Activated CD4-positive, alpha-beta T cell treated with anti-CD3 and anti-CD28 coated beads for 36 hours (primary cell): ENCODE measurements around the gene MYBPH. TPM values are rescaled to one million over a fixed set of nuclear protein-coding genes. Genes with fewer than 3 reads are reported as not detected.

Experiments used
- ATAC-seq: fragments of 200-7000 bp; cut with Tn5 transposase; one replicate; pipeline ENCODE4 v1.10.0; 2021; ENCODE audit warnings: mild to moderate bottlenecking, moderate library complexity
- CTCF ChIA-PET: fragments of 350-600 bp; sonication (Branson Sonifier 250); formaldehyde crosslinking; loops from one replicate; lab custom pipeline; 2021; ENCODE audit warnings: antibody characterized with exemption; lab: Charles Lee
- POLR2A ChIA-PET: fragments of 350-600 bp; sonication (Branson Sonifier 250); formaldehyde crosslinking; loops from one replicate; lab custom pipeline; 2021; ENCODE audit warnings: antibody characterized with exemption, inconsistent platforms; lab: Charles Lee
- DNase-seq: peaks from one replicate; pipeline ENCODE4 v3.0.0-alpha.2; 2020
- H3K27ac Mint-ChIP-seq: one replicate; pipeline ENCODE4 v1.8.0; 2021; ENCODE audit warnings: mixed read lengths
- H3K27me3 Mint-ChIP-seq: one replicate; pipeline ENCODE4 v1.8.0; 2021; ENCODE audit warnings: mixed read lengths
- H3K36me3 Mint-ChIP-seq: one replicate; pipeline ENCODE4 v1.8.0; 2021; ENCODE audit warnings: low read depth, mixed read lengths
- H3K4me1 Mint-ChIP-seq: one replicate; pipeline ENCODE4 v1.8.0; 2021; ENCODE audit warnings: mixed read lengths
- H3K4me3 Mint-ChIP-seq: one replicate; pipeline ENCODE4 v1.8.0; 2021; ENCODE audit warnings: mild to moderate bottlenecking, moderate library complexity, mixed read lengths
- H3K9me3 Mint-ChIP-seq: one replicate; pipeline ENCODE4 v1.8.0; 2021; ENCODE audit warnings: low read depth, mixed read lengths
- intact Hi-C, 2 experiments: fragments of 100-400 bp; cut with DNase I in 1 of 2; cut with micrococcal nuclease in 1 of 2; formaldehyde crosslinking; loops; one replicate each; pipeline versions ENCODE4 v1.14.2 to v1.15.1; 2022 to 2024; cut with DNase I, micrococcal nuclease
- total RNA-seq, 2 experiments: library from RNA; stranded (reverse); gene quantifications; one replicate each; pipeline ENCODE4 v1.2.3, GENCODE V29; 2021

Gene MYBPH
- total RNA-seq, 2 experiments from 2014 or later = not detected

DNA sequence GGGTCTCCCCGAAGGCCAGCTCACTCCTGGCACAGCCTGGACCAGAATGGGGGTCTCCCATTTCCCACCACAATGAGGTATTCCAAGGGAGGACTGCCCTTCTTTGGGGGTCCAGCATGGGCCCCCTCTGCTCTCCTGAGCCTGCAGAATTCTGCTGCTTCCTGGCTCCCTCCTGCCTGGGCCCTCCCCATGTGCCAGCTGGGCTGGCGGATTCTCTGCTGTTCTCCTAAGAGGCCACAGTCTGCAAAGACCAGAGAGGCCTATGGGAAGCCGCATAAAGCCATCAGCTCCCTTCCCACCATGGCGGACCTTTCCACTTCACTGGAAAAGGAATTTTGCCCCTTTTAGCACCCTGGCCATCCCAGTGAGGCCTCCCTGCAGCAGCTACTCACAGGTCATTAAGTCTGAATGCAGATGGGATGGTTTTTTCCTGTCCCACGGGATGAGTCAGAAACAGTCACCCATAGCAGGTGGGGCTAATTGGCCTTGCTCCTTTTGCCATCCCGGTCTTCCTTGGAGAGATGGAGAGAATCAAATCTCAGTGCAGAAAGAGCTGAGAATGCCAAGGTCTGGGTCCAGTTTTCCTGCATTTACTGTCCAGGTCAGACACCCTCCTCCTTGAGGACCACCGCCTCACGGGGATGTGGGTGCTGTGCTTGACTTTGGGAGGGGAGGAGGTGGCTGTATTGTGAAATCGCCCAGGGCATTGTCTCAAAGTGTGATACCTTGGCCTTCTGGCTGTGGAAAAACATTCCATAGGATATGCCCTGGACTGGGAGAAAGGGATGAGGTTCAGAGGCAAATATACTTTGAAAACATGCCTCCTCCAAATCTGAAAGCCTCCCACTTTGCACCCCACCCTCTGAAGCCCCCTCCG, 23.2 kb downstream of the MYBPH start:
- CTCF ChIA-PET = interaction anchor here (1.5 kb wide), 1 partner anchor 19 kb away, joined by 8 read pairs; no protein-coding TSS in a partner anchor
- POLR2A ChIA-PET = no interaction called here

GRCh38 chr1:203151362-203152157, 24.1 kb downstream of the MYBPH start:
- Mint-ChIP-seq H3K27ac (no peak overlapping the region), H3K27me3 (no peaks in the 10 kb centered on the region), H3K36me3 (no peaks in the 10 kb centered on the region), H3K9me3 (no peaks in the 10 kb centered on the region), H3K4me3 (no peak overlapping the region), H3K4me1 (no peaks in the 10 kb centered on the region)
- ChIA-PET CTCF (interaction anchor here (1.5 kb wide), 1 partner anchor 20 kb away, joined by 8 read pairs; no protein-coding TSS in a partner anchor), POLR2A (no interaction called here)
- intact Hi-C loops = no loop called here
- no peak for DNase-seq
- no peak for ATAC-seq

More for the DNA sequence above, 23.2 kb downstream of the MYBPH start:
- Mint-ChIP-seq H3K27ac (no peak overlapping the region), H3K27me3 (no peaks in the 10 kb centered on the region), H3K4me3 (no peak overlapping the region), H3K4me1 (no peaks in the 10 kb centered on the region), H3K9me3 (no peaks in the 10 kb centered on the region), H3K36me3 (no peaks in the 10 kb centered on the region)
- intact Hi-C loops = no loop called here
- ATAC-seq (no peak), DNase-seq (no peak)

GRCh38 chr1:203150511-203151297, 24.9 kb downstream of the MYBPH start:
- POLR2A ChIA-PET = no interaction called here
- no peak overlapping the region for H3K27ac Mint-ChIP-seq
- no peak for ATAC-seq

DNA sequence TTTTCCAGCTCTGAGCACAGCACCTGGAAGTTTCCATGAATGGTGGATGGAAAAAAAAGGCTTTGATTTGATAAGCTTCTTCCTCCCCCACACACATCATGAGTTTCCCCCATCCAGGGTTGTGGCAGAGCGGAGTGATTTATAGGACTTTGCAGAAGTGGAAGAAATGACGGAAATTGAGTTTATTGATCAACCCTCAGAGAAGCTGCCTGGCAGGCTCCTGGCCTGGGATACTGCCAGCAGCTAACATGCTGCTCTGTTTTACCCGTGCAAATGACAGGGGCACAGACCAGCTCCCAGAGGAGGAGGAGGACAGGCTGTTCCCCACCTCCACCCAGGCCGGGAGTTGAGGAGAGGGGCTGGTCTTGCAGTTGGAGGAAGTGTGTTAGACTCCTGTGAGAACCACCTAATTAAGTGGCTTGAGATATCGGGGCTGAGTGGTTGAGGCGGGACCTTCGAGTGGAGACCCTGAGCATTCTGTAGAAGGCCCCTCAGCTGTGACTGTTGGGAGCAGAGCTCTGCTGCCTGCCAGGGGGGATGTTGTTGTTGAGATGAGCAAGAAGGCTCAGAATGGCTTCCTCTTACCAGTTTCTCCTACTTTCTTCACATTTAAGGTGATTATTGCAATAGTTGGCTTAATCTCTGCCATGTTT, 26.3 kb downstream of the MYBPH start:
- CTCF ChIA-PET = interaction anchor here (0.6 to 1.5 kb wide), 5 partner anchors 15 to 1587 kb away, joined by 3 to 9 read pairs (median 4); no protein-coding TSS in a partner anchor
- no peak overlapping the region for H3K27ac Mint-ChIP-seq

More at GRCh38 chr1:203150511-203151297, 24.9 kb downstream of the MYBPH start:
- intact Hi-C loops = no loop called here
- DNase-seq = no peak
- no peaks in the 10 kb centered on the region for H3K4me1 Mint-ChIP-seq
- CTCF ChIA-PET = interaction anchor here (0.8 to 1.5 kb wide), 2 partner anchors 21 to 34 kb away, joined by 3 to 8 read pairs; no protein-coding TSS in a partner anchor
- H3K36me3 Mint-ChIP-seq = no peaks in the 10 kb centered on the region
- H3K27me3 Mint-ChIP-seq = no peaks in the 10 kb centered on the region
- H3K4me3 Mint-ChIP-seq = no peak overlapping the region
- no peaks in the 10 kb centered on the region for H3K9me3 Mint-ChIP-seq

GRCh38 chr1:203148579-203148978, 27.0 kb downstream of the MYBPH start:
- CTCF ChIA-PET = interaction anchor here (0.6 to 1.5 kb wide), 6 partner anchors 14 to 1588 kb away, joined by 3 to 9 read pairs (median 4); no protein-coding TSS in a partner anchor
- intact Hi-C loops = no loop called here

More for the DNA sequence above, 26.3 kb downstream of the MYBPH start:
- DNase-seq = no peak
- Mint-ChIP-seq H3K27me3 (no peaks in the 10 kb centered on the region), H3K4me3 (no peak overlapping the region), H3K36me3 (no peaks in the 10 kb centered on the region), H3K4me1 (no peaks in the 10 kb centered on the region), H3K9me3 (no peaks in the 10 kb centered on the region)
- POLR2A ChIA-PET = interaction anchor here (0.7 kb wide), 1 partner anchor 878 kb away, joined by 3 read pairs; no protein-coding TSS in a partner anchor
- ATAC-seq = no peak
- intact Hi-C loops = no loop called here

DNA sequence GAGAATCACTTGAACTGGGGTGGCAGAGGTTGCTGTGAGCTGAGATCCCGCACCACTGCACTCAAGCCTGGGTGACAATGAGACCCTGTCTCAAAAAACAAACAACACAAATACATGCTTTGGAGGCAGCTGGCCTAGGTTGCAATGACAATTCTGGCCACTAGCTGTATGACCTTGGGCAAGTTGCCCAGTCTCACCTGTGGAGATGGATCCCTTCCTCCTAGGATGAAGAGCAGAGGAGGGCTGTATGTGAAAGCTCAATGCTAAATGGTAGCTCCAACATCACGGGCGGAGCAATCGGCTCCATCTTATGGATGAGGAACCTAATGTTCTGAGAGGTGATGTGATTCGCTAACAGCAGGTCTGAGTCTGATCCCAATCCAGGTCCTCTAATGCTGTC, 27.5 kb downstream of the MYBPH start:
- Mint-ChIP-seq H3K4me1 (no peaks in the 10 kb centered on the region), H3K9me3 (peaks cover 2% of the 10 kb centered on the region), H3K36me3 (no peaks in the 10 kb centered on the region), H3K4me3 (no peak overlapping the region), H3K27me3 (no peaks in the 10 kb centered on the region), H3K27ac (no peak overlapping the region)
- intact Hi-C loops = no loop called here
- POLR2A ChIA-PET = no interaction called here
- ATAC-seq (no peak), DNase-seq (no peak)
- CTCF ChIA-PET = interaction anchor here (0.7 to 1.5 kb wide), 9 partner anchors 14 to 1789 kb away, joined by 3 to 9 read pairs (median 4); no protein-coding TSS in a partner anchor

More at GRCh38 chr1:203148579-203148978, 27.0 kb downstream of the MYBPH start:
- ATAC-seq (no peak), DNase-seq (no peak)
- no peaks in the 10 kb centered on the region for H3K27me3 Mint-ChIP-seq
- no peaks in the 10 kb centered on the region for H3K4me1 Mint-ChIP-seq
- no peak overlapping the region for H3K4me3 Mint-ChIP-seq
- H3K36me3 Mint-ChIP-seq = no peaks in the 10 kb centered on the region
- peaks cover under 1% of the 10 kb centered on the region for H3K9me3 Mint-ChIP-seq
- H3K27ac Mint-ChIP-seq = no peak overlapping the region
- POLR2A ChIA-PET = interaction anchor here (0.7 kb wide), 1 partner anchor 879 kb away, joined by 3 read pairs; no protein-coding TSS in a partner anchor

DNA sequence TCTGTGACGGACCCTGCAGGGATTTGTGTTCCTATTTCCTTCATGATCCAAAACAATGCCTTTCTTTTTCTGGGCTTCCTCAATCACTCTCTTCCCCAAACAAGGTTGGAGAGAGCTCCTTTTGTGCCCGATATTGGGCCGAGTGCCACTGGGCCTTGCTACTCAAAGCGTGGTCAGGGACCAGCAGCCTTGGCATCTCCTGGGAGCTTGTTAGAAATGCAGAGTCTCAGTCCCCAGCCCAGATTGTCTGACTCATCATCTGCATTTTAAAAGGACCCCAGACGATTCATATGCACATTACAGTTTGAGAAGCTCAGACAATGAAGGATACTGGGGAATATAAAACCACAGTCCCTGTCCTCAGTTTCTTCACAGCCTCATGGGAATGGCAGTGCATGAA, 28.2 kb downstream of the MYBPH start:
- no peaks in the 10 kb centered on the region for H3K4me1 Mint-ChIP-seq
- H3K36me3 Mint-ChIP-seq = no peaks in the 10 kb centered on the region
- intact Hi-C loops = no loop called here
- H3K27me3 Mint-ChIP-seq = no peaks in the 10 kb centered on the region
- no peak overlapping the region for H3K27ac Mint-ChIP-seq
- no peak for DNase-seq
- H3K4me3 Mint-ChIP-seq = no peak overlapping the region
- ChIA-PET POLR2A (no interaction called here), CTCF (interaction anchor here (0.6 to 1.4 kb wide), 7 partner anchors 17 to 232 kb away, joined by 3 to 7 read pairs (median 4); no protein-coding TSS in a partner anchor)
- ATAC-seq = no peak
- peaks cover 2% of the 10 kb centered on the region for H3K9me3 Mint-ChIP-seq

DNA sequence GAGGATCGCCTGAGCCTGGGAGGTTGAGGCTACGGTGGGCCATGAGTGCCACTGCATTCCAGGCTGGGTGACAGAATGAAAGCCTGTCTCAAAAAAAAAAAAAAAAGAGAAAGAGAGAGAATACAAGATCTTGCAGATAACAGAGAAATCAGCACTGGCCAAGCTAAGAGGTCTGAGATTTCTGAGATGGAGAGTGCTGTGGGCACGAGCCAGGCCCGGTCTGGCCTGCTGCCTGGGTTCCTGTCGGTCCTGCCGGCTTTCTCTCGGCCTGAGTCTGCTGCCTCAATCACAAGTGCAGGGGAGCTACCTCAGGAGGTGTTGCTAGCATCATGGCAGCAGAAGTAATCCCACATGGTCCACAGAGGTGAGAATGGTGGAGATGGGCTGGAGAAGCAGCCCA, 29.1 kb downstream of the MYBPH start:
- H3K27me3 Mint-ChIP-seq = no peaks in the 10 kb centered on the region
- no peaks in the 10 kb centered on the region for H3K36me3 Mint-ChIP-seq
- CTCF ChIA-PET = interaction anchor here (0.6 to 1.3 kb wide), 2 partner anchors 27 to 610 kb away, joined by 3 to 4 read pairs; no protein-coding TSS in a partner anchor
- H3K4me3 Mint-ChIP-seq = no peak overlapping the region
- no peak for ATAC-seq
- peaks cover 2% of the 10 kb centered on the region for H3K9me3 Mint-ChIP-seq
- DNase-seq = no peak
- POLR2A ChIA-PET = no interaction called here
- H3K4me1 Mint-ChIP-seq = no peaks in the 10 kb centered on the region
- intact Hi-C loops = no loop called here
- H3K27ac Mint-ChIP-seq = no peak overlapping the region

GRCh38 chr1:203146042-203146369, 29.6 kb downstream of the MYBPH start:
- ATAC-seq = no peak
- ChIA-PET CTCF (interaction anchor here (0.6 to 1.3 kb wide), 2 partner anchors 27 to 609 kb away, joined by 3 to 4 read pairs; no protein-coding TSS in a partner anchor), POLR2A (no interaction called here)
- Mint-ChIP-seq H3K4me3 (no peak overlapping the region), H3K27me3 (no peaks in the 10 kb centered on the region), H3K36me3 (no peaks in the 10 kb centered on the region), H3K27ac (no peak overlapping the region), H3K4me1 (no peaks in the 10 kb centered on the region), H3K9me3 (peaks cover 2% of the 10 kb centered on the region)
- no peak for DNase-seq
- intact Hi-C loops = no loop called here

DNA sequence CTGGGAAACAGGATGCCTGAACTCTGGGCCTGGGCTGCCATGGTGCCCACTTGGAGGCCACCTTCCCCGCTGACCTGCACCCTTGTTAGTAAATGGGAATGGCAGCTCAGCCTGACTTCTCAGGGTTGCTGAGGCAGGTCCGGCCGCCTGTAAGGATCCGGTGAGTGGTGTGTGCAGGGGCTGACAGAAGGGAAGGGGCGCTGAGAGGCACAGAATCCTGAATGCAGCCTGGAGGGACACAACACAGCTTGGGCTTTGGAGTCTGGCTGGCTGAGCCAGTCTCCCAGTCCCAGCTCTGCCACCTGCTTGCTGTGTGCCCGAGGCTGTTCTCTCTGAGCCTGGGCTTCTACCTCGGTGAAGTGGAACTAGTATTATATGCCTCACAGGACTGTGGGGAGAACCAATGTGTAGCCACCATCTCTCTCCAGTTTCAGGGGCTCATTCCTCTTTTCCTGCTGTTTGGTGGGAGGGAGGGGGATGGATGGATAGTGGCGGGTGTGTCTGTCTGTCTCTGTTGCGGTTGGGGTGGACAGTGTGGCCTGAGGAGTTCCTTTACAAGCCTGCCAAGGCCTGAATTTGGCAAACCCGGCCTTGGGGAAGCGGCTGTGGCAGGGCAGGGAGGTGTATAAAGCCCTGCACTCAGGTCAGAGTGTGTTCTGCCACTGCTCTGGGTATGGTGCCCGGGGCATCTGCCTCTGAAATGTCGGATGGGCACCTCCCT, 30.1 kb downstream of the MYBPH start:
- Mint-ChIP-seq H3K27ac (no peak overlapping the region), H3K4me1 (no peaks in the 10 kb centered on the region), H3K27me3 (no peaks in the 10 kb centered on the region), H3K4me3 (no peak overlapping the region), H3K9me3 (peaks cover 2% of the 10 kb centered on the region), H3K36me3 (no peaks in the 10 kb centered on the region)
- DNase-seq (no peak), ATAC-seq (no peak)
- intact Hi-C loops = no loop called here
- POLR2A ChIA-PET = no interaction called here
- CTCF ChIA-PET = interaction anchor here (0.6 kb wide), 1 partner anchor 609 kb away, joined by 3 read pairs; no protein-coding TSS in a partner anchor
